ENCODE results near the gene NTN4. TPM values are rescaled to one million over a fixed set of nuclear protein-coding genes. Genes with fewer than 3 reads are reported as not detected.

Gene NTN4
- total RNA-seq, 4 donors from 2014 or later = 11.1 to 21.0 (median 16.1) TPM

GRCh38 chr12:95613021-95613420 is 177.5 kb downstream of the NTN4 start:
- Histone ChIP-seq H3K9me3 (no peaks in the 10 kb centered on the region), H3K4me3 (replicated peaks in 1 of 3) (no peak overlapping the region), H3K27ac (no peak overlapping the region), H3K27me3 (no peaks in the 10 kb centered on the region), H3K36me3 (no peaks in the 10 kb centered on the region), H3K4me1 (peaks cover 0 to 5% of the 10 kb centered on the region in 2 donors)
- 94 to 97% methylated on average over 7 of the region's 7 CpGs for WGBS, 2 donors
- no peak for DNase-seq
- TF ChIP-seq CTCF (IDR thresholded peaks at IDR 0.05) (no peak), POLR2A (IDR thresholded peaks at IDR 0.05) (no peak)
- intact Hi-C loops (cut with DNase I) = no loop called here

- no peak for DNase-seq
- H3K27me3 ChIP-seq = no peaks in the 10 kb centered on the region
- peaks cover 4 to 9% of the 10 kb centered on the region in 2 donors for H3K4me1 ChIP-seq
- no peak overlapping the region for H3K4me3 ChIP-seq (replicated peaks in 1 of 3)
- 78 to 85% methylated on average over 2 of the region's 2 CpGs for WGBS, 2 donors
- no peak overlapping the region for H3K27ac ChIP-seq
- no peak for TF ChIP-seq POLR2A (IDR thresholded peaks at IDR 0.05)
- no peak for TF ChIP-seq CTCF (IDR thresholded peaks at IDR 0.05)
- no peaks in the 10 kb centered on the region for H3K36me3 ChIP-seq
- intact Hi-C loops (cut with DNase I) = no loop called here
- no peaks in the 10 kb centered on the region for H3K9me3 ChIP-seq
Measured at GRCh38 chr12:95611676-95612309, 178.8 kb downstream of the NTN4 start.

- intact Hi-C loops (cut with DNase I) = no loop called here
- 48 to 52% methylated on average over 13 of the region's 13 CpGs for WGBS, 2 donors
Measured at GRCh38 chr12:95608252-95609033, 182.1 kb downstream of the NTN4 start.

More at GRCh38 chr12:95608252-95609033, 182.1 kb downstream of the NTN4 start:
- Histone ChIP-seq H3K4me1 (peaks cover 11 to 21% of the 10 kb centered on the region in 2 donors), H3K36me3 (no peaks in the 10 kb centered on the region), H3K27ac (peak overlapping the region in 2 of 3 donors; percentile 11 to 27), H3K27me3 (no peaks in the 10 kb centered on the region), H3K9me3 (no peaks in the 10 kb centered on the region), H3K4me3 (replicated peaks in 1 of 3) (no peak overlapping the region)
- DNase-seq = peak; percentile 46 to 62
- TF ChIP-seq POLR2A (IDR thresholded peaks at IDR 0.05) (no peak), CTCF (IDR thresholded peaks at IDR 0.05) (no peak)

Small RNAs within 50 kb of the gene (small RNA-seq; reads per million reads assigned to genes)
- gene RF00019 (not detected), gene RNU6-247P (not detected)

Other genes with a start within 250 kb of the NTN4 start
- 1 to 10 TPM; 2.8 to 9.1 (median 6.3) TPM for gene USP44, start 239.3 kb downstream of the NTN4 start, total RNA-seq
- 10 to 100 TPM in 1 of 4 donors, 1 to 10 TPM in 3; 6.1 to 11.8 (median 8.3) TPM for gene SNRPF, start 68.2 kb upstream of the NTN4 start, total RNA-seq
- under 1 TPM in 1 of 4 donors, not detected in 3; 0.67 TPM for gene CCDC38, start 151.8 kb upstream of the NTN4 start, total RNA-seq
- gene AMDHD1, start 152.6 kb upstream of the NTN4 start, total RNA-seq = under 1 TPM in 3 of 4 donors, not detected in 1; 0.54 to 0.81 (median 0.78) TPM
- gene HAL, start 205.6 kb upstream of the NTN4 start, total RNA-seq = 1 to 10 TPM in 2 of 4 donors, not detected in 2; 1.3 to 1.9 TPM
- 100 to 1,000 TPM in 1 of 4 donors, 10 to 100 TPM in 3; 70.1 to 102 (median 75.0) TPM for gene LTA4H, start 244.8 kb upstream of the NTN4 start, total RNA-seq